GM06990 (cell line): ENCODE data around the gene ACOT7.

Source experiments
- DNase-seq: peaks from one replicate; pipeline ENCODE4 v3.0.0-alpha.2; 2011; ENCODE audit not compliant: insufficient read length; ENCODE audit errors: extremely low read depth
- H3K27me3 ChIP-seq: replicated peaks from 2 replicates; pipeline ENCODE4 v1.6.0; 2011; ENCODE audit warnings: low read length; ENCODE audit not compliant: control insufficient read depth, insufficient read depth
- H3K36me3 ChIP-seq: 2 replicates; pipeline ENCODE4 v1.5.1; 2011; ENCODE audit warnings: low read length; ENCODE audit not compliant: control insufficient read depth, insufficient read depth
- H3K4me3 ChIP-seq: replicated peaks from 2 replicates; pipeline ENCODE4 v1.5.1; 2011; ENCODE audit warnings: low read depth, mild to moderate bottlenecking, control low read depth, low read length
- CTCF ChIP-seq: IDR thresholded peaks from 2 replicates; pipeline ENCODE4 v1.5.1; 2011; ENCODE audit warnings: low read length, control low read depth, mild to moderate bottlenecking, inconsistent platforms; ENCODE audit not compliant: insufficient read depth, poor library complexity, severe bottlenecking

ACOT7 gene

GRCh38 chr1:6287029-6287428, 106.5 kb downstream of the ACOT7 start:
- TF ChIP-seq CTCF: no peak
- H3K4me3 ChIP-seq: no peak overlapping the region
- no peaks in the 10 kb centered on the region for H3K27me3 ChIP-seq
- no peak for DNase-seq
- no peaks in the 10 kb centered on the region; the same call in none of the 2 replicates for H3K36me3 ChIP-seq

- DNase-seq: no peak
- H3K4me3 ChIP-seq: no peak overlapping the region
- no peaks in the 10 kb centered on the region; the same call in none of the 2 replicates for H3K36me3 ChIP-seq
- no peak for TF ChIP-seq CTCF
- no peaks in the 10 kb centered on the region for H3K27me3 ChIP-seq
These were observed 107.3 kb downstream of the ACOT7 start for GRCh38 chr1:6286266-6286665.

- Histone ChIP-seq H3K36me3 (peaks cover 5% of the 10 kb centered on the region), H3K4me3 (no peak overlapping the region), H3K27me3 (no peaks in the 10 kb centered on the region)
- TF ChIP-seq CTCF: no peak
- DNase-seq: no peak
These were observed 108.2 kb downstream of the ACOT7 start for GRCh38 chr1:6285336-6285735.

- no peaks in the 10 kb centered on the region for H3K27me3 ChIP-seq
- H3K36me3 ChIP-seq: peaks cover 6% of the 10 kb centered on the region
- no peak for DNase-seq
- H3K4me3 ChIP-seq: no peak overlapping the region
- TF ChIP-seq CTCF: no peak
These were observed 110.8 kb downstream of the ACOT7 start for GRCh38 chr1:6282577-6283270.

GRCh38 chr1:6281511-6282402, 111.8 kb downstream of the ACOT7 start:
- no peak for TF ChIP-seq CTCF
- DNase-seq: no peak
- no peak overlapping the region for H3K4me3 ChIP-seq
- peaks cover 6% of the 10 kb centered on the region for H3K36me3 ChIP-seq
- H3K27me3 ChIP-seq: no peaks in the 10 kb centered on the region
